GM10266 (cell line): Measurements from ENCODE around the gene DPH2.

Experiments used
- DNase-seq: peaks from one replicate; pipeline ENCODE4 v3.0.0; 2012; ENCODE audit errors: extremely low spot score
- TF ChIP-seq, protein P1 (sequence below): IDR thresholded peaks from 2 replicates; pipeline ENCODE4 v1.5.1; 2012; ENCODE audit warnings: mild to moderate bottlenecking, low read depth; ENCODE audit not compliant: control insufficient read depth, insufficient read depth; ENCODE audit errors: missing control alignments

DPH2 gene

DNA sequence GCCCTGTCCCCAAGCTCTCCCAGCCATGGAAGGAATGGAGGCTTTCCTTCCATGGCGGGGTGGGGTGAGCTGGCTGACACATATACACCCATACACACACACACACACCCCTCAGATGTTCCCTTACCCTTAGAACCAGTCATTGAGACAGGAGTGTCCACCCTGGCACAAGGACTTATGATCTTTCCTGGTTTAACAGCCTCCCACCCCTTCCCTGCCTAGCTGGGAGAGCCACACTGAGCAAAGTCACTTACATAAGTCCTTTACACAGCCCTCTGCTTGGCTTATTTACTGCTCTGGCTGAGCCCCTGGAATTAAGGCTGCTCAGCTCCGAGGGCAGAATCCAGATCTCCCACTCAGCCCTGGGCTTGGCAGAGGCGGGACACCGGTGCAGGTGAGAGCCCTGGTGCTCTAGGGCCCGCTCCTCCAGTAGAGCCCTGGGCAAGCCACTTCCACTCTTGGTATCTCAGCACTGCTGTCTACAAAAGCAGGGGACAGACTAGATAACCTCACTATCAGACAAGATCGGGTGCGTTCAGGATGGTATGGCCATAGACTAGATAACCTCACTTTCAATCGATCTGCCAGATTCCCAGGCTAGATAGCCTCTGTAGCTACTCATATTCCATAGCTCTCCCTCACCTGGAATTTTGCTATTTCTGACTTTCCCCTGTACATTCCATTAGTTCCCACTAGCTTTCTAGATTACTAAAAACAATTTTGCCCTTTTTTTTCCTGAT lies 44.7 kb downstream of the DPH2 start:
- TF ChIP-seq, protein P1, sequence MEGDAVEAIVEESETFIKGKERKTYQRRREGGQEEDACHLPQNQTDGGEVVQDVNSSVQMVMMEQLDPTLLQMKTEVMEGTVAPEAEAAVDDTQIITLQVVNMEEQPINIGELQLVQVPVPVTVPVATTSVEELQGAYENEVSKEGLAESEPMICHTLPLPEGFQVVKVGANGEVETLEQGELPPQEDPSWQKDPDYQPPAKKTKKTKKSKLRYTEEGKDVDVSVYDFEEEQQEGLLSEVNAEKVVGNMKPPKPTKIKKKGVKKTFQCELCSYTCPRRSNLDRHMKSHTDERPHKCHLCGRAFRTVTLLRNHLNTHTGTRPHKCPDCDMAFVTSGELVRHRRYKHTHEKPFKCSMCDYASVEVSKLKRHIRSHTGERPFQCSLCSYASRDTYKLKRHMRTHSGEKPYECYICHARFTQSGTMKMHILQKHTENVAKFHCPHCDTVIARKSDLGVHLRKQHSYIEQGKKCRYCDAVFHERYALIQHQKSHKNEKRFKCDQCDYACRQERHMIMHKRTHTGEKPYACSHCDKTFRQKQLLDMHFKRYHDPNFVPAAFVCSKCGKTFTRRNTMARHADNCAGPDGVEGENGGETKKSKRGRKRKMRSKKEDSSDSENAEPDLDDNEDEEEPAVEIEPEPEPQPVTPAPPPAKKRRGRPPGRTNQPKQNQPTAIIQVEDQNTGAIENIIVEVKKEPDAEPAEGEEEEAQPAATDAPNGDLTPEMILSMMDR = no peak
- DNase-seq = no peak

DNA sequence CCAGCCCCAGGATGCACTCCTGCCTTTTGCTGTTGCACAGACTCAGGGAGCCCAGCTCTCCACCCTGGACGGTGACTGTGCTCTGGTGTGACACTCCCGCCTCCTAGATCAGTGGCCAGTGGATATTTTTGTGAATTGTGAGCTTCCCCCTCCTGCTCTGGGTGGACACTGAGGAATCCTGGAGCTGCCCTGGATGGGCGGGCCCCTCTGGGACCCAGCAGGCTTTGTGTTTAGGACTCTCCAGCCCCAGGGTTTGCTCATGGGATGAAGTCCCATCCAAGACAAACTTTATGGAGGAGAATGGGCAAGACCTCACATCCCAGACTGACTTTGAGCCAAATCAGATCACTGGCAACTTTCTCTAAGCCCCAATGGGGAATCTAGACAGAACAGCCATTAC lies 45.4 kb downstream of the DPH2 start:
- DNase-seq = no peak
- TF ChIP-seq, protein P1 = no peak

DNA sequence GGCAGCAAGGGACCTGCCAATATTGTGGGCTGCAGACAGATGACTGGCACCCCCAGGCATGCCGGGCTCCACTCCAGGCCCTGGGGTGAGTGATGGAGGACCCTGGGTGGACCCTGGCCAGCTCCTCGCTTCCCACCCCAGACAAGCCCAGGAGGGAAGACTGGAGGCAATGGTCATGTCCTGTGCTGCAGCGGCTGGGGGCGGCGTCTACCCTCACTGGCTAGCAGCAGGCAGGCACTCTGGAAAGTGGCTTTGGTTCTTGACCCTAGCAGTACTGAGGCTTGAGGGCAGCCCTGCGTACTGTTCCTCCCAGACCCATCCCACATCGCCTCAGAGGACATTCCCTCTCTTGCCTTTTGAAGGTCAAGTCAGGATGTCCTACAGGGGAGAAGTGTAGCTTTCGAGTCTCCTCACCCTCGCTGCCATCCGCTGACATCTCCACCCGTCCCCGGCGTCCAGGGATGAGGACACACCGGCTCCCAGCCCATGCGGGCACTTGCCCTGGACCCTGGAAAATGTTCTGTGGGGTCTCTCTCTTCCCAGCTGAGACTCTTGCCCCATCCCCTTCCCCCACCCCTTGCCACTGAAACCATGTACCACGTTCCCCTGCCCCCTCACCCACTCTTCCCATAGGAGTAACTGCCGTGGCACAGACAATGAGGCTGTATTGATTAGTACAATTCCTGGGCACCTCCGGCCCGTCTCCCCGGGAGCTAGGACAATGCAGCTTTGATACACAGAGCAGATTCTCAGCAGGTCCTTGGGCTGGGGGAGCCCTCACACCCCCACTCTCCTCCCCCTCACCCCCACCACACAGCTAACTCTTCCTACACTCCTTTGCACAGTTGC lies 46.5 kb downstream of the DPH2 start:
- DNase-seq = no peak
- TF ChIP-seq, protein P1 = no peak

DNA sequence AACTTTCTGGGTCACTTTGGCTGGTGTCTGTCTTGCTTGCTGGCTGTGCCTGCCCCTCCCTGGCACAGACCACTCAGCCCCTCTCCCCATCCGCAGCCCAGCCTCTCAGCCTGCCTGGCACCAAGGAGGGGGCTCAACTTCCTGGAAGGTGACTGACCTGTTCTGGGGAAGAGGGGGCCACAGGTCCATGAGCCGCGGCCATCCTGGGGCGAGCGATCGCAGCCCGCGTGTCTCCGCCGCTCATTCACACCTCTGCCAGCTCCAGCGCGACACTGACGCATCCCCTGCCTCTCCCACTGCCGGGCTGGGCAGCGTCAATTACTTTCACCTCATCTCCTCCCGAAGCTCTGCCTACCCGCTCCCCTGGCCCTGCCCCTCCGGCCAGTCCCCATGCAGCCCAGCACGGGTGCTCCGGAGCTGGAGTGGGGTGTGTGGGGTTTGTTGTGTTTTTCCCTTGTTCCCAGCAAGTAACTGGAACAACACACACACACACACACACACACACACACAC lies 47.1 kb downstream of the DPH2 start:
- TF ChIP-seq, protein P1 = no peak
- no peak for DNase-seq

DNA sequence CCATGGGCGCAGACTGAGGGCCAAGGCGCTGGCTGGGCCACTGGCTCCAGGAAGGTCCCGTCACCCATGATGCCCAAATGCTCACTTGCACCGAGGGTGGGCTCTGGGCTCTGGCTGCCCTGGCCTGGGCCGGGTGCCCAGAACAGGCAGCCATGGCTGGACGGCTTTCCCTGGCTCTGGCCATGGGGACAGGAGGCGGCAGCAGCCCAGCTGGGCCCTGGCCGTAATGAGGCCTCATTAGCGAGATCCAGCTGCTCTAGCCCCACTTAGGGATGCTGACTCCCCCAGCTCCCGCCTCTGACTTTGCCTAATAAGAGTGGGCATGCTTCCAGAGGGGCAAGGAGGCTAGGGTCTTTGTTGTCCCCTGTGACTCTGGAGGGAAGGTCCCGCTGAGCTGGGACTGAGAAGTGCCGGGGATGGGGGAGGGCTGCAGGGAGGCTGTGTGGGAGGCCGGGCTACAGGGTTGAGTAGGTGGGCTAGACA lies 49.7 kb downstream of the DPH2 start:
- TF ChIP-seq, protein P1 = no peak
- no peak for DNase-seq

DNA sequence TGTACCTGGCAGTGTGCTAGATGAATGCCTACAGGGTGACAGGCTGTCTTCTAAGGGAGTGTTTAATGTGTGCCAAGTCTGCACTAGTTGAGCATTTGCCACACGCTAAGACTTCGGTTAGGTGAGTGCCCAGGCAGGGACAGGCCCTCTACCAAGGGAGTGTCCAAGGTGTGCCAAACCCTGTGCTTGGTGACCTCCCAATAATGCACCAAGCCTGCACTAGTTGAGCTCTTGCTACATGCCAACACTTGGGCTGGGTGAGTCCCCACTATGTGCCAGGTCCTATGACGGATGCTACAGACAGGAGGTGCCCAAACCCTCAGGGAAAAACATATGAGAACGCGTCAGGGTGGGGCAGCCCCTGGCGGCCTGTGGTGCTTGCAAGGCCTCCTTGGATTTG lies 50.7 kb downstream of the DPH2 start:
- DNase-seq = no peak

More for the DNA sequence above, 50.7 kb downstream of the DPH2 start:
- TF ChIP-seq, protein P1 = no peak
